BJ (cell line): Measurements from ENCODE around the gene ZNF724. TPM values are rescaled to one million over a fixed set of nuclear protein-coding genes. Genes with fewer than 3 reads are reported as not detected.

Source experiments
- CTCF ChIA-PET: fragments of 350-600 bp; formaldehyde crosslinking; extraction: SDS; loops from one replicate; lab custom pipeline; 2021; ENCODE audit warnings: antibody characterized with exemption, inconsistent platforms; lab: Yijun Ruan, JAX
- POLR2A ChIA-PET: fragments of 300-600 bp; sonication (Branson Sonifier 250); formaldehyde crosslinking; extraction: SDS; loops from one replicate; lab custom pipeline; 2021; ENCODE audit warnings: antibody characterized with exemption; lab: Charles Lee
- DNase-seq: peaks from one replicate; pipeline ENCODE4 v3.0.0-alpha.2; 2011; ENCODE audit warnings: low read depth
- H3K27me3 ChIP-seq: 2 replicates; pipeline ENCODE4 v1.6.0; 2011; ENCODE audit warnings: low read length; ENCODE audit not compliant: control insufficient read depth, insufficient read depth
- H3K36me3 ChIP-seq: 2 replicates; pipeline ENCODE4 v1.5.1; 2011; ENCODE audit warnings: low read length; ENCODE audit not compliant: control insufficient read depth, insufficient read depth
- H3K4me3 ChIP-seq: 2 replicates; pipeline ENCODE4 v1.5.1; 2011; ENCODE audit warnings: low read depth, mild to moderate bottlenecking, control low read depth, low read length
- CTCF ChIP-seq: IDR thresholded peaks from 2 replicates; pipeline ENCODE4 v1.5.1; 2011; ENCODE audit warnings: low read depth, mild to moderate bottlenecking, control low read depth, inconsistent platforms, low read length, moderate library complexity; ENCODE audit not compliant: insufficient read depth
- polyA plus RNA-seq: library from polyadenylated mRNA; depleted of rRNA; stranded (reverse); fragments of >200 nt; gene quantifications from 2 replicates; pipeline ENCODE4 v1.2.3, GENCODE V29; 2011; rRNA removed
- small RNA-seq: library from RNA; depleted of rRNA; stranded (forward); fragments of <200 nt; gene quantifications from one replicate; pipeline ENCODE3, GENCODE V24; 2012; ENCODE audit warnings: low replicate concordance, low read depth; ENCODE audit not compliant: insufficient read length

Gene ZNF724
- polyA plus RNA-seq, 1 experiment: 1.0 TPM

GRCh38 chr19:23222998-23223652 is 27.1 kb downstream of the ZNF724 start:
- TF ChIP-seq CTCF: no peak
- POLR2A ChIA-PET: no interaction called here
- no peak for DNase-seq
- CTCF ChIA-PET: no interaction called here
- Histone ChIP-seq H3K4me3 (no peak overlapping the region), H3K36me3 (peaks cover 1% of the 10 kb centered on the region; the same call in 1 of the 2 replicates), H3K27me3 (no peaks in the 10 kb centered on the region)

- no peak overlapping the region for H3K4me3 ChIP-seq
- H3K27me3 ChIP-seq: no peaks in the 10 kb centered on the region
- CTCF ChIA-PET: no interaction called here
- TF ChIP-seq CTCF: no peak
- H3K36me3 ChIP-seq: no peaks in the 10 kb centered on the region
- POLR2A ChIA-PET: no interaction called here
- DNase-seq: no peak
Observed at GRCh38 chr19:23203841-23204344, 46.3 kb downstream of the ZNF724 start.

- H3K36me3 ChIP-seq: no peaks in the 10 kb centered on the region
- no peak for TF ChIP-seq CTCF
- H3K27me3 ChIP-seq: no peaks in the 10 kb centered on the region
- POLR2A ChIA-PET: no interaction called here
- no peak for DNase-seq
- H3K4me3 ChIP-seq: no peak overlapping the region
- CTCF ChIA-PET: no interaction called here
Observed at GRCh38 chr19:23190341-23190740, 59.9 kb downstream of the ZNF724 start.

- CTCF ChIA-PET: no interaction called here
- DNase-seq: no peak
- TF ChIP-seq CTCF: no peak
- POLR2A ChIA-PET: no interaction called here
- Histone ChIP-seq H3K4me3 (no peak overlapping the region), H3K27me3 (no peaks in the 10 kb centered on the region), H3K36me3 (no peaks in the 10 kb centered on the region)
Observed at GRCh38 chr19:23183251-23183650, 66.9 kb downstream of the ZNF724 start.

Small RNAs within 50 kb of the gene (small RNA-seq; reads per million reads assigned to genes)
- not detected for gene VN1R91P

Other genes starting within 250 kb of the ZNF724 start
- not detected in 2 replicates for gene ZNF728, start 247.2 kb downstream of the ZNF724 start, polyA plus RNA-seq
- 0.27 and 0.37 TPM in 2 replicates for gene ZNF730, start 133.4 kb downstream of the ZNF724 start, polyA plus RNA-seq
- gene ZNF91, start 145.1 kb upstream of the ZNF724 start, polyA plus RNA-seq: 8.3 and 11.2 TPM in 2 replicates